ENCODE data around the gene MC2R. TPM values are rescaled to one million over a fixed set of nuclear protein-coding genes. Genes with fewer than 3 reads are reported as not detected.

MC2R gene
- total and polyA plus RNA-seq, 2 of the 8 experiments (the other 6 are each of a cell fraction or from before 2014, with no cell fraction given), result not detected

DNA sequence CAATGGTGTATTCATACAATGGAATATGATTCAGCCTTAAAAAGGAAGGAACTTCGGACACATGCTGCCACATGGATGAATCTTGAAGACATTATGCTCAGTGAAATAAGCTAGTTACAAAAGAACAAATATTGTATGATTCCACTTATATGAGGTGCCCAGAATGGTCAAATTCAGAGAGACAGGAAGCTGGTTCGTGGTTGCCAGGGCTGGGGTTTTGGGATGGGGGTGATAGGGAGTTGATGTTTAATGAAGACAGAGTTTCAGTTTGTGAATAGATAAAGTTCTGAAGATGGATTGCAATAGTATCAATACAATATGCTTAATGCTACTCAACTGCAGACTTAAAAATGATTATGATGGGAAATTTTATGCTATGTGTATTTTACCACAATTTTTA is 28.0 kb upstream of the MC2R start:
- Histone ChIP-seq H3K79me2 (ENCODE audit: control insufficient read depth in 1 of 2, insufficient read depth in 2 of 2, low read length in 2 of 2) (no peaks in the 10 kb centered on the region), H3K4me1 (replicated peaks in 1 of 4; ENCODE audit: control insufficient read depth in 3 of 4, insufficient read depth in 4 of 4, low read length in 3 of 4) (no peaks in the 10 kb centered on the region), H3K23me2 (ENCODE audit: low read depth, low read length) (no peaks in the 10 kb centered on the region), H2AK5ac (ENCODE audit: low read depth, low read length) (no peak overlapping the region), H3K18ac (ENCODE audit: extremely low read depth, low read length) (no peak overlapping the region), H2BK15ac (ENCODE audit: low read length) (no peak overlapping the region), H3K36me3 (ENCODE audit: control insufficient read depth in 2 of 4, insufficient read depth in 4 of 4, low read length in 3 of 4) (no peaks in the 10 kb centered on the region), H3K56ac (replicated peaks; ENCODE audit: insufficient read length, low read depth, low read length) (no peak overlapping the region), H2BK120ac (replicated peaks; ENCODE audit: low read depth, low read length) (no peak overlapping the region), H3K9me3 (ENCODE audit: insufficient read depth in 2 of 2, low read depth in 1 of 2, low read length in 1 of 2) (no peaks in the 10 kb centered on the region), H3K9ac (replicated peaks in 1 of 4; ENCODE audit: extremely low read depth in 1 of 4, low read depth in 3 of 4, low read length in 3 of 4) (no peak overlapping the region), H4K20me1 (replicated peaks in 1 of 2; ENCODE audit: control insufficient read depth in 1 of 2, insufficient read depth in 2 of 2, low read length in 2 of 2) (no peaks in the 10 kb centered on the region), H4K91ac (replicated peaks; ENCODE audit: insufficient read length, low read length) (no peak overlapping the region), H4K5ac (ENCODE audit: insufficient read length, low read depth, low read length) (no peak overlapping the region), H2AFZ (ENCODE audit: low read length) (no peak overlapping the region), H3K4me3 (ENCODE audit: extremely low read depth in 1 of 4, insufficient read depth in 2 of 4, low read depth in 3 of 4, low read length in 4 of 4) (no peak overlapping the region), H2BK5ac (ENCODE audit: low read depth, low read length) (no peak overlapping the region), H2BK20ac (ENCODE audit: low read length) (no peak overlapping the region), H3K27me3 (replicated peaks in 1 of 4; ENCODE audit: control insufficient read depth in 3 of 4, extremely low read depth in 1 of 4, insufficient read depth in 3 of 4, low read length in 3 of 4) (no peaks in the 10 kb centered on the region), H3K23ac (ENCODE audit: insufficient read length) (no peak overlapping the region), H3K14ac (ENCODE audit: insufficient read length) (no peak overlapping the region), H2BK12ac (ENCODE audit: low read depth, low read length) (no peak overlapping the region), H3K4ac (replicated peaks; ENCODE audit: insufficient read length, low read depth, low read length) (no peak overlapping the region), H3K4me2 (ENCODE audit: insufficient read depth in 1 of 2, low read depth in 2 of 2, low read length in 2 of 2) (no peak overlapping the region), H3K27ac (ENCODE audit: low read depth, low read length) (no peak overlapping the region), H3K79me1 (ENCODE audit: low read depth, low read length) (no peaks in the 10 kb centered on the region), H4K8ac (ENCODE audit: extremely low read depth, insufficient read depth, low read length) (no peak overlapping the region)
- WGBS, 2 experiments (ENCODE audit: extremely low coverage in 1 of 2, insufficient coverage in 1 of 2, insufficient read length in 1 of 2, insufficient replicate concordance in 2 of 2, low coverage in 1 of 2, low lambda C conversion rate in 2 of 2, missing lambda C conversion rate in 1 of 2), result 84% methylated on average over 2 of the region's 2 CpGs; no CpG with 5 or more reads in 1 of the 2 experiments
- CTCF ChIA-PET (ENCODE audit: partially characterized antibody), result no interaction called here
- no peak for FAIRE-seq
- POLR2A ChIA-PET (ENCODE audit: partially characterized antibody), result no interaction called here
- DNase-seq (ENCODE audit: low read depth in 1 of 2, low spot score in 2 of 2), result no peak
- TF ChIP-seq TEAD4 (IDR thresholded peaks at IDR 0.05; ENCODE audit: low read depth, low read length) (no peak), TAF1 (IDR thresholded peaks at IDR 0.05; ENCODE audit: low read depth, low read length) (no peak), CBX5 (IDR thresholded peaks at IDR 0.05; ENCODE audit: low read depth, low read length) (no peak), PHF8 (conservative IDR thresholded peaks at IDR 0.05; ENCODE audit: low read depth, low read length) (no peak), ASH2L (IDR thresholded peaks at IDR 0.05; ENCODE audit: low read length) (no peak), EZH2 (IDR thresholded peaks at IDR 0.05; ENCODE audit: low read depth, low read length, severe bottlenecking) (no peak), TCF12 (IDR thresholded peaks at IDR 0.05; ENCODE audit: low read depth, low read length) (no peak), NANOG (IDR thresholded peaks at IDR 0.05; ENCODE audit: insufficient read depth, low read depth, low read length, poor library complexity, severe bottlenecking) (no peak), BRCA1 (IDR thresholded peaks at IDR 0.05; ENCODE audit: low read depth, low read length) (no peak), SUZ12 (IDR thresholded peaks at IDR 0.05; ENCODE audit: low read length) (no peak), CBX8 (IDR thresholded peaks at IDR 0.05; ENCODE audit: borderline replicate concordance, low read depth, low read length) (no peak), KDM5A (IDR thresholded peaks at IDR 0.05; ENCODE audit: low read length) (no peak), KDM4A (IDR thresholded peaks at IDR 0.05; ENCODE audit: low read depth, low read length, severe bottlenecking) (no peak), JUN (IDR thresholded peaks at IDR 0.05; ENCODE audit: low read depth, low read length) (no peak)
- TF ChIP-seq, protein P1, sequence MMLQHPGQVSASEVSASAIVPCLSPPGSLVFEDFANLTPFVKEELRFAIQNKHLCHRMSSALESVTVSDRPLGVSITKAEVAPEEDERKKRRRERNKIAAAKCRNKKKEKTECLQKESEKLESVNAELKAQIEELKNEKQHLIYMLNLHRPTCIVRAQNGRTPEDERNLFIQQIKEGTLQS (IDR thresholded peaks at IDR 0.05; ENCODE audit: insufficient read depth, low read depth, low read length), result no peak
